H1 (cell line): ENCODE data around the gene ARID2. TPM values are rescaled to one million over a fixed set of nuclear protein-coding genes. Genes with fewer than 3 reads are reported as not detected.

Experiments
- CTCF ChIA-PET: fragments of 300-600 bp; sonication (Branson Sonifier 250); formaldehyde crosslinking; loops from one replicate; lab custom pipeline; 2021; ENCODE audit not compliant: partially characterized antibody; lab: Charles Lee
- POLR2A ChIA-PET: fragments of 300-600 bp; sonication (Branson Sonifier 250); formaldehyde crosslinking; loops from one replicate; lab custom pipeline; 2021; ENCODE audit warnings: inconsistent platforms; ENCODE audit not compliant: partially characterized antibody; lab: Charles Lee
- DNase-seq, 2 experiments: peaks; one replicate each; pipeline versions ENCODE4 v3.0.0 to v3.0.0-alpha.2; 2010 to 2022; ENCODE audit warnings: low spot score in 2 of 2, low read depth in 1 of 2, mixed read lengths in 1 of 2
- FAIRE-seq: peaks from 2 replicates; lab custom pipeline; 2011; peaks lifted over from hg19 to GRCh38; lab: Jason Lieb, UNC
- H2AFZ ChIP-seq: 2 replicates; pipeline ENCODE4 v1.8.1; 2012; ENCODE audit warnings: low read length, inconsistent platforms
- H2AK5ac ChIP-seq: 2 replicates; pipeline ENCODE4 v1.6.1; 2013; ENCODE audit warnings: low read depth, low read length
- H2BK120ac ChIP-seq: replicated peaks from 2 replicates; pipeline ENCODE3; 2013; ENCODE audit warnings: low read depth, low read length, inconsistent platforms
- H2BK12ac ChIP-seq: 2 replicates; pipeline ENCODE4 v1.6.1; 2013; ENCODE audit warnings: low read depth, low read length
- H2BK15ac ChIP-seq: 2 replicates; pipeline ENCODE4 v1.6.1; 2013; ENCODE audit warnings: low read length
- H2BK20ac ChIP-seq: 2 replicates; pipeline ENCODE4 v1.6.1; 2013; ENCODE audit warnings: low read length
- H2BK5ac ChIP-seq: 2 replicates; pipeline ENCODE4 v1.6.1; 2013; ENCODE audit warnings: low read depth, low read length
- H3K14ac ChIP-seq: 2 replicates; pipeline ENCODE4 v1.6.1; 2013; ENCODE audit warnings: inconsistent platforms; ENCODE audit not compliant: insufficient read length
- H3K18ac ChIP-seq: 2 replicates; pipeline ENCODE4 v1.6.1; 2013; ENCODE audit warnings: low read length; ENCODE audit errors: extremely low read depth
- H3K23ac ChIP-seq: 2 replicates; pipeline ENCODE4 v1.6.1; 2013; ENCODE audit warnings: inconsistent platforms; ENCODE audit not compliant: insufficient read length
- H3K23me2 ChIP-seq: 2 replicates; pipeline ENCODE4 v1.6.1; 2013; ENCODE audit warnings: low read depth, low read length
- H3K27ac ChIP-seq: 2 replicates; pipeline ENCODE4 v1.6.1; 2011; ENCODE audit warnings: low read depth, low read length, inconsistent platforms
- H3K27me3 ChIP-seq, 4 experiments: replicated peaks in 1 of 4; 1 replicate in 1 of 4; 2 replicates in 3 of 4; pipeline versions ENCODE4 v1.6.1 to v1.8.1; 2011 to 2013; ENCODE audit warnings: low read length in 3 of 4, mild to moderate bottlenecking in 3 of 4, inconsistent platforms in 2 of 4, mixed read lengths in 2 of 4, moderate library complexity in 1 of 4; ENCODE audit not compliant: control insufficient read depth in 3 of 4, insufficient read depth in 3 of 4; ENCODE audit errors: extremely low read depth in 1 of 4
- H3K36me3 ChIP-seq, 4 experiments: 2 replicates each; pipeline versions ENCODE4 v1.6.1 to v1.8.1; 2011 to 2013; ENCODE audit warnings: mild to moderate bottlenecking in 4 of 4, low read length in 3 of 4, moderate library complexity in 2 of 4, control low read depth in 1 of 4, inconsistent platforms in 1 of 4; ENCODE audit not compliant: insufficient read depth in 4 of 4, control insufficient read depth in 2 of 4
- H3K4ac ChIP-seq: replicated peaks from 2 replicates; pipeline ENCODE3; 2013; ENCODE audit warnings: low read length, low read depth, mixed read lengths, inconsistent platforms; ENCODE audit not compliant: insufficient read length
- H3K4me1 ChIP-seq, 4 experiments: replicated peaks in 1 of 4; 1 replicate in 1 of 4; 2 replicates in 3 of 4; pipeline versions ENCODE4 v1.6.1 to v1.8.1; 2011 to 2013; ENCODE audit warnings: low read length in 3 of 4, inconsistent platforms in 2 of 4, mixed read lengths in 1 of 4; ENCODE audit not compliant: insufficient read depth in 4 of 4, control insufficient read depth in 3 of 4
- H3K4me2 ChIP-seq, 2 experiments: 2 replicates each; pipeline versions ENCODE4 v1.6.1 to v1.8.1; 2011 to 2013; ENCODE audit warnings: low read depth in 2 of 2, low read length in 2 of 2, control low read depth in 1 of 2, inconsistent platforms in 1 of 2, mild to moderate bottlenecking in 1 of 2; ENCODE audit not compliant: insufficient read depth in 1 of 2
- H3K4me3 ChIP-seq, 4 experiments: fragments of 200-600, 300-600 bp in 1 of 4; sonication (generic), shearing (Covaris generic), sonication (Bioruptor Twin) in 1 of 4; 2 replicates each; pipeline versions ENCODE4 v1.5.1 to v1.8.1; 2011 to 2016; ENCODE audit warnings: low read length in 4 of 4, low read depth in 3 of 4, control low read depth in 2 of 4, inconsistent platforms in 2 of 4, mild to moderate bottlenecking in 2 of 4, mixed read lengths in 1 of 4, moderate library complexity in 1 of 4; ENCODE audit not compliant: insufficient read depth in 2 of 4; ENCODE audit errors: extremely low read depth in 1 of 4
- H3K56ac ChIP-seq: replicated peaks from 2 replicates; pipeline ENCODE3; 2013; ENCODE audit warnings: low read depth, mild to moderate bottlenecking, mixed read lengths, low read length, inconsistent platforms; ENCODE audit not compliant: insufficient read length
- H3K79me1 ChIP-seq: 2 replicates; pipeline ENCODE4 v1.6.1; 2013; ENCODE audit warnings: low read depth, low read length, control low read depth
- H3K79me2 ChIP-seq, 2 experiments: 2 replicates each; pipeline versions ENCODE4 v1.6.1 to v1.8.1; 2012 to 2013; ENCODE audit warnings: low read length in 2 of 2, mild to moderate bottlenecking in 2 of 2, inconsistent platforms in 1 of 2; ENCODE audit not compliant: insufficient read depth in 2 of 2, control insufficient read depth in 1 of 2
- H3K9ac ChIP-seq, 4 experiments: replicated peaks in 1 of 4; 1 replicate in 1 of 4; 2 replicates in 3 of 4; pipeline versions ENCODE4 v1.6.1 to v1.8.1; 2011 to 2013; ENCODE audit warnings: low read depth in 3 of 4, low read length in 3 of 4, control low read depth in 2 of 4, mild to moderate bottlenecking in 2 of 4, moderate library complexity in 2 of 4, inconsistent platforms in 1 of 4; ENCODE audit errors: extremely low read depth in 1 of 4
- H3K9me3 ChIP-seq, 2 experiments: 2 replicates each; pipeline versions ENCODE4 v1.6.1 to v1.8.1; 2012 to 2013; ENCODE audit warnings: mild to moderate bottlenecking in 2 of 2, moderate library complexity in 2 of 2, control low read depth in 1 of 2, inconsistent platforms in 1 of 2, low read depth in 1 of 2, low read length in 1 of 2, mixed read lengths in 1 of 2; ENCODE audit not compliant: insufficient read depth in 2 of 2
- H4K20me1 ChIP-seq, 2 experiments: replicated peaks in 1 of 2; 2 replicates each; pipeline versions ENCODE3 to v1.8.1; 2011 to 2013; ENCODE audit warnings: inconsistent platforms in 2 of 2, low read length in 2 of 2, mild to moderate bottlenecking in 1 of 2; ENCODE audit not compliant: insufficient read depth in 2 of 2, control insufficient read depth in 1 of 2
- H4K5ac ChIP-seq: 2 replicates; pipeline ENCODE4 v1.6.1; 2013; ENCODE audit warnings: low read length, low read depth, mixed read lengths, inconsistent platforms; ENCODE audit not compliant: insufficient read length
- H4K8ac ChIP-seq: 2 replicates; pipeline ENCODE4 v1.8.0; 2013; ENCODE audit warnings: mild to moderate bottlenecking, moderate library complexity, low read length, inconsistent platforms; ENCODE audit not compliant: insufficient read depth; ENCODE audit errors: extremely low read depth
- H4K91ac ChIP-seq: replicated peaks from 2 replicates; pipeline ENCODE3; 2013; ENCODE audit warnings: low read length, mixed read lengths, inconsistent platforms; ENCODE audit not compliant: insufficient read length
- BRCA1 ChIP-seq: IDR thresholded peaks from 2 replicates; pipeline ENCODE4 v1.6.1; 2012; ENCODE audit warnings: low read depth, low read length, improper control_type of control experiment
- CHD1 ChIP-seq: IDR thresholded peaks from 2 replicates; pipeline ENCODE4 v1.6.1; 2012; ENCODE audit warnings: low read depth, low read length, improper control_type of control experiment
- E2F6 ChIP-seq: IDR thresholded peaks from 2 replicates; pipeline ENCODE4 v1.6.1; 2012; ENCODE audit warnings: inconsistent platforms
- EGR1 ChIP-seq: IDR thresholded peaks from 2 replicates; pipeline ENCODE4 v1.6.1; 2011; ENCODE audit warnings: low read depth, low read length, borderline replicate concordance
- JUN ChIP-seq: IDR thresholded peaks from 2 replicates; pipeline ENCODE4 v1.6.1; 2011; ENCODE audit warnings: low read depth, mild to moderate bottlenecking, improper control_type of control experiment, low read length
- KDM4A ChIP-seq: IDR thresholded peaks from one replicate; pipeline ENCODE4 v1.7.1; 2012; ENCODE audit warnings: low read depth, mild to moderate bottlenecking, moderate library complexity, low read length, inconsistent platforms; ENCODE audit not compliant: severe bottlenecking
- MAFK ChIP-seq: IDR thresholded peaks from 2 replicates; pipeline ENCODE4 v1.6.1; 2012; ENCODE audit warnings: low read depth, mild to moderate bottlenecking, improper control_type of control experiment, low read length
- SRF ChIP-seq: IDR thresholded peaks from 2 replicates; pipeline ENCODE4 v1.6.1; 2011; ENCODE audit warnings: mild to moderate bottlenecking, low read depth, low read length, moderate library complexity
- TAF1 ChIP-seq: IDR thresholded peaks from 2 replicates; pipeline ENCODE4 v1.6.1; 2011; ENCODE audit warnings: mild to moderate bottlenecking, low read depth, low read length
- TBP ChIP-seq: IDR thresholded peaks from 2 replicates; pipeline ENCODE4 v1.6.1; 2011; ENCODE audit warnings: low read depth, low read length, improper control_type of control experiment
- ZNF274 ChIP-seq: IDR thresholded peaks from 2 replicates; pipeline ENCODE4 v1.7.0; 2012; ENCODE audit warnings: low read length, borderline replicate concordance; ENCODE audit errors: extremely low read depth
- WGBS, 2 experiments: shearing (Covaris generic) in 1 of 2; methylation state at CpG; one replicate each; pipeline versions ENCODE4 v1.1.6 to v1.1.7; 2013 to 2015; ENCODE audit warnings: low lambda C conversion rate in 2 of 2, mixed read lengths in 2 of 2, inconsistent platforms in 1 of 2, low coverage in 1 of 2, missing lambda C conversion rate in 1 of 2; ENCODE audit not compliant: insufficient replicate concordance in 2 of 2, insufficient coverage in 1 of 2, insufficient read length in 1 of 2; ENCODE audit errors: extremely low coverage in 1 of 2, missing lambda C conversion rate in 1 of 2; 5-methylcytosine and 5-hydroxymethylcytosine counted together
- polyA plus RNA-seq, 7 experiments: library from polyadenylated mRNA; depleted of rRNA in 3 of 7; stranded (reverse) in 5 of 7; unstranded in 2 of 7; fragments of >200 nt in 5 of 7; fragments of 200-250 nt in 2 of 7; gene quantifications; 1 replicate in 5 of 7; 2 replicates in 1 of 7; 4 replicates in 1 of 7; pipeline versions ENCODE4 v1.2.1 to v1.2.3, GENCODE V29; 2011 to 2013; ENCODE audit warnings: missing spikeins in 2 of 7, mixed read lengths in 2 of 7
- total RNA-seq: library from RNA; stranded (reverse); fragmentation: NEBNext Ultra II Directional; extraction: Animal tissue kit (Norgen Biotek cat#: 25700); gene quantifications from 2 replicates; pipeline ENCODE4 v1.2.1, GENCODE V29; 2021

ARID2 gene
- total and polyA plus RNA-seq, 2 of the 8 experiments (the other 6 are each of a cell fraction or from before 2014, with no cell fraction given) = 32.0 to 45.2 TPM

DNA sequence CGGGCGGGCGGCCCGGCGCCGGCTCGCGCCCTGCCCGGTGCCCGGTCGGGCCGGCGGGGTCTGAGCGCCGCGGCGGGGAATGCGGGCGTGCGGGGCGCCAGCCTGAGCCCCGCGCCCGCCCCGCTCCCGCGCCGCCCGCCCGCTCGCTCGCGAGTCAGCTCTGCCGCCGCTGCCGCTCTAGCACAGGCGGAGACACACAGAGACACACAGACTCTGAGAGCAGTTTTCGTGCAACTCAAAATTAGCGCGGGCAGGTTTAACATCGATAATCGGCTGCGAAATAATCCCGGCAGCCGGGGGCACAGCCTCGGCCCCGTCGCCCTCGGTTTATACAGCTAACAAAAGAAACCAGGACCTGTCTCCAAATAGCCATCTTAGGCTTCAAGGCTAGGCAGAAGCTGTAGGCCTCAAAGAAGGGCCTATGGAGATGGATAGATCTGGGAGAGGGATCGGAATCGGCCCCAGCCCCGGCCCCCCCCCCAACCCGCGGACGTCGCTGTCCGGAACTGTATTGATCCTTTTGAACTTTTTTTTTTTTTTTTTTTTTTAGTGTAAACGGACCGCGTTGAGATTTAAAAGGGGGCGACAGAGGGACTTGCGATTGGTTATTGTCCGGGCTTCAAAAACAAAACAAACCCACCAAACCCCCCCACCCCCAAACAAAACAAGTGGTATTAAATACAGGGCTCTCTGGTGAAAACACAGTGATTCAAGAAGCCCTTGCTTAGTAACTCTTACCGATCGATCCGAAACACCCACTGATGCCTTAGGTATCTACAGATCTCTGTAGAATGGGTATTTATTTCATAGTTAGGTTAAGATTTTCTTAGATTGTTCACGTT, 1.1 kb downstream of the ARID2 start:
- Histone ChIP-seq H2BK120ac (peak overlapping the region; percentile 48), H2AFZ (no peak overlapping the region), H3K18ac (peak overlapping the region; percentile 91), H3K36me3 (peaks cover 0 to 18% (median 0%) of the 10 kb centered on the region in 4 experiments; a peak in 3 of 8 replicates), H2BK5ac (0 out of 2 replicates have a peak overlapping the region, but pooled peaks have one; percentile 58), H3K4ac (peak overlapping the region; percentile 57), H3K79me1 (no peaks in the 10 kb centered on the region), H3K4me3 (peak overlapping the region; percentile 76 to 93 (median 87)), H4K91ac (peak overlapping the region; percentile 54), H4K8ac (peak overlapping the region; percentile 93; the same call in 1 of the 2 replicates), H4K5ac (peak overlapping the region; percentile 95), H3K14ac (no peak overlapping the region), H4K20me1 (no peaks in the 10 kb centered on the region), H3K9ac (peak overlapping the region; percentile 80 to 92 (median 90)), H2BK12ac (no peak overlapping the region), H3K23ac (no peak overlapping the region), H2BK15ac (no peak overlapping the region), H3K27me3 (no peaks in the 10 kb centered on the region), H3K27ac (peak overlapping the region; percentile 74), H3K4me2 (peak overlapping the region; percentile 70 to 81), H3K79me2 (peaks cover 10 to 60% of the 10 kb centered on the region in 2 experiments; a peak in 3 of 4 replicates), H3K56ac (peak overlapping the region; percentile 86), H3K9me3 (no peaks in the 10 kb centered on the region), H3K4me1 (no peaks in the 10 kb centered on the region; a peak in 1 of 7 replicates), H2BK20ac (no peak overlapping the region), H3K23me2 (peaks cover 12% of the 10 kb centered on the region), H2AK5ac (no peak overlapping the region)
- 1% methylated on average over 26 of the region's 67 CpGs; no CpG with 5 or more reads in 1 of the 2 experiments for WGBS, 2 experiments
- ChIA-PET CTCF (interaction anchor here (1.6 kb wide), 1 partner anchor 11 kb away, joined by 4 read pairs; no protein-coding TSS in a partner anchor), POLR2A (interaction anchor here (1.0 to 2.0 kb wide), 8 partner anchors 7 to 260 kb away, joined by 3 to 9 read pairs (median 4); partner anchors contain the start of gene SCAF11)
- DNase-seq = peak in 1 of 2 experiments; percentile 62
- FAIRE-seq = no peak
- TF ChIP-seq ZNF274 = no peak
- no peak; the same call in 1 of the 2 replicates for TF ChIP-seq CHD1
- peak; percentile 52 for TF ChIP-seq TAF1
- TF ChIP-seq TBP = no peak
- peak; percentile 24 for TF ChIP-seq KDM4A
- TF ChIP-seq EGR1 = no peak
- TF ChIP-seq MAFK = no peak
- TF ChIP-seq JUN = no peak
- no peak for TF ChIP-seq E2F6
- TF ChIP-seq SRF = no peak
- no peak for TF ChIP-seq BRCA1
